ACC112 (cell line): ENCODE results near the gene MRPS27.
"Not testable (repeated sequence)": the region's sequence is repeated elsewhere in the genome, so short reads cannot be mapped to it uniquely, and the experiment has no call there.

Experiments used
- H2AFZ ChIP-seq: fragments of 200-600 bp; sonication (generic); one replicate; pipeline ENCODE4 v1.6.0; 2017; ENCODE audit warnings: antibody characterized with exemption, low read length; ENCODE audit not compliant: unreplicated experiment
- H3K27ac ChIP-seq: fragments of 200-600 bp; sonication (generic); 2 replicates; pipeline ENCODE4 v1.5.1; 2014; ENCODE audit warnings: low read depth, mild to moderate bottlenecking, antibody characterized with exemption, low read length, moderate library complexity
- H3K27me3 ChIP-seq: fragments of 200-600 bp; sonication (generic); 2 replicates; pipeline ENCODE4 v1.6.1; 2014; ENCODE audit warnings: mild to moderate bottlenecking, antibody characterized with exemption, low read length, moderate library complexity, mixed read lengths; ENCODE audit not compliant: insufficient read depth
- H3K36me3 ChIP-seq: fragments of 200-600 bp; sonication (generic); 2 replicates; pipeline ENCODE4 v1.6.1; 2016; ENCODE audit warnings: mild to moderate bottlenecking, antibody characterized with exemption, low read length, moderate library complexity, mixed read lengths; ENCODE audit not compliant: insufficient read depth
- H3K4me1 ChIP-seq: fragments of 200-600 bp; sonication (generic); one replicate; pipeline ENCODE4 v1.6.1; 2016; ENCODE audit warnings: low read length, mixed read lengths; ENCODE audit not compliant: insufficient read depth, unreplicated experiment, control insufficient read depth
- H3K4me3 ChIP-seq: fragments of 200-600 bp; sonication (generic); 2 replicates; pipeline ENCODE4 v1.5.1; 2014; ENCODE audit warnings: mild to moderate bottlenecking, low read depth, low read length
- H3K79me2 ChIP-seq: fragments of 200-600 bp; sonication (generic); one replicate; pipeline ENCODE4 v1.6.0; 2016; ENCODE audit warnings: low read length; ENCODE audit not compliant: control insufficient read depth, unreplicated experiment, insufficient read depth

Gene MRPS27

GRCh38 chr5:72172786-72173185, 147.3 kb downstream of the MRPS27 start:
- peaks cover 39% of the 10 kb centered on the region for H3K79me2 ChIP-seq

GRCh38 chr5:72171667-72172066, 148.4 kb downstream of the MRPS27 start:
- Histone ChIP-seq H2AFZ (no peak overlapping the region), H3K79me2 (peaks cover 38% of the 10 kb centered on the region), H3K36me3 (peaks cover 12% of the 10 kb centered on the region; the same call in 1 of the 2 replicates), H3K27me3 (no peaks in the 10 kb centered on the region), H3K4me3 (no peak overlapping the region), H3K27ac (no peak overlapping the region), H3K4me1 (peaks cover 14% of the 10 kb centered on the region)

More at GRCh38 chr5:72172786-72173185, 147.3 kb downstream of the MRPS27 start:
- no peaks in the 10 kb centered on the region for H3K27me3 ChIP-seq
- no peak overlapping the region for H3K4me3 ChIP-seq
- peaks cover 3% of the 10 kb centered on the region for H3K4me1 ChIP-seq
- peaks cover 7% of the 10 kb centered on the region; the same call in 1 of the 2 replicates for H3K36me3 ChIP-seq
- no peak overlapping the region for H2AFZ ChIP-seq
- H3K27ac ChIP-seq: no peak overlapping the region

- H2AFZ ChIP-seq, H3K27ac ChIP-seq, H3K27me3 ChIP-seq, H3K4me3 ChIP-seq: not testable (repeated sequence)
- Histone ChIP-seq H3K36me3 (peaks cover 12% of the 10 kb centered on the region; the same call in 1 of the 2 replicates), H3K4me1 (peaks cover 19% of the 10 kb centered on the region), H3K79me2 (peaks cover 35% of the 10 kb centered on the region)
Measured at GRCh38 chr5:72171181-72171580, 148.9 kb downstream of the MRPS27 start.

- no peaks in the 10 kb centered on the region for H3K27me3 ChIP-seq
- H3K4me3 ChIP-seq: no peak overlapping the region
- no peak overlapping the region for H2AFZ ChIP-seq
- peaks cover 29% of the 10 kb centered on the region for H3K4me1 ChIP-seq
- H3K36me3 ChIP-seq: peaks cover 12% of the 10 kb centered on the region; the same call in 1 of the 2 replicates
- peaks cover 44% of the 10 kb centered on the region for H3K79me2 ChIP-seq
- H3K27ac ChIP-seq: no peak overlapping the region
Measured at GRCh38 chr5:72170101-72170500, 149.9 kb downstream of the MRPS27 start.
